Stimulated activated CD8-positive, alpha-beta memory T cell treated with anti-CD3 and anti-CD28 coated beads, Interleukin-12 subunit alpha, Interleukin-12 subunit beta, amount 100 ng/mL, for 4 hours (primary cell): ENCODE results near the gene OTULINL.

Experiments
- DNase-seq: peaks from one replicate; pipeline ENCODE4 v3.0.0-alpha.2; 2020; ENCODE audit warnings: low read depth

Gene OTULINL

DNA sequence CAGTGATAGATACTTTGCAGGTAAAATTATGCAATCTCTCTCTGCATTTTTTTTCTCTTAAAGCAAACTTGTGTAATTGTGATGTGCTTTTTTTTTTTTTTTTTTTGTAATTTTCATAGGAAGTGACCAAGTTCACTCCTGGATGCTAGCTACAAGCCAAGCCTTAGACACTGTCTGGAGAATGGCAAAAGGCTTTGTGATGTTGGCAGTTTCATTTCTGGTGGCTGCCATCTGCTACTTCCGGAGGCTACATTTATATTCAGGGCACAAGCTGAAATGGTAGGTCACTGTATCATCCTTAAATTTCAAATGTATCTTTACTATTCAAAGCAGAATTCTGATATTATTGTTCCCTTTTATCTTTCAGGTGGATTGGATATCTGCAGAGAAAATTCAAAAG lies 19.3 kb downstream of the OTULINL start:
- no peak for DNase-seq

DNA sequence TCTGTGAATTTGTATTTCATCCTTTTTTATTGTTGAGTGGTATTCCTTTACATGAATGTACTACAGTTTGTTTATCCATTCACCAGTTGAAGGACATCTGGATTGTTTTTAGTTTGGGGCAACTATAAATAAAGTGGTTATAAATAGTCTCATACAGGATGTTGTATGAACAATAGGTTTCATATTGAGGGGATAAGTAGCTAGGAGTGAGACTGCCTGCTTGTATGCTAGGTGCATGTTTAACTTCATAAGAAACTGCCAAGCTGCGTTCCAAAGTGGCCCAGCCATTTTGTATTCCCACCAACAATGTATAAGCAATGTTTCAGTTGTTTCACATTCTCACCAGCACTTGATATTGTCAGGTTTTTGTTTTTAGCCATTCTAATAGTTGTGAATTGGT lies 21.5 kb downstream of the OTULINL start:
- no peak for DNase-seq

DNA sequence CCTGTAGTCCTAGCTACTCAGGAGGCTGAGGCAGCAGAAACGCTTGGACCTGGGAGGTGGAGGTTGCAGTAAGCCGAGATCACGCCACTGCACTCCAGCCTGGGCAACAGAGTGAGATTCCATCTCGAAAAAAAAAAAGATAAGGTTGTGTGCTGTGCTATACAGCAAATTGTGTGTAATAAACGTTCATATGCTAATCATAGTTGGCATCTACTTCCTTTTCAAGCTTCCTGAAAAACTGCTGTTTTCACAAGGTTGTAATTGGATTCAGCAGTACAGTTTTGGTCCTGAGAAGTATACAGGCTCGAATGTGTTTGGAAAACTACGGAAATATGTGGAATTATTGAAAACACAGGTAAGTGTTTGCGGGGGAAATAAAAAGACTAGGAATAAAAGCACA lies 25.5 kb downstream of the OTULINL start:
- DNase-seq = no peak

GRCh38 chr5:14608169-14608568 lies 26.6 kb downstream of the OTULINL start:
- DNase-seq = no peak

DNA sequence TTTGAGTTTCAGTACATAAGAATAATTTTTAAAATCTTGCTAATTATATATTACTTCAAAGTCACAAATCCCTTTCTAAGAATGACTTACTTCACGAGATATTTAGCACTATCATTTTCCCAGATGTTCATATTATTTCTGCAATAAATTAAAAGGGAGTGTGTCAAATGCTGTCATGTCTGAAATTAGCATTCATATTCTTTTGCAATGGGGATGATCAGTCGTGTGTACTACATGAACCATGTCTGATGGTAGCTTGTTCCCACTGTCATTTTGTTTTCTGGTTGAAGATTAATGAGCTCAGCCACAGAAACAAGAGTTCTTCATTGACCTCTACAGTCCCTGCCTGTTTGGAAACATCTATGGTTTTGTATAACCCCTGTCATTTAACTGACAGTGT lies 30.1 kb downstream of the OTULINL start:
- DNase-seq = no peak

DNA sequence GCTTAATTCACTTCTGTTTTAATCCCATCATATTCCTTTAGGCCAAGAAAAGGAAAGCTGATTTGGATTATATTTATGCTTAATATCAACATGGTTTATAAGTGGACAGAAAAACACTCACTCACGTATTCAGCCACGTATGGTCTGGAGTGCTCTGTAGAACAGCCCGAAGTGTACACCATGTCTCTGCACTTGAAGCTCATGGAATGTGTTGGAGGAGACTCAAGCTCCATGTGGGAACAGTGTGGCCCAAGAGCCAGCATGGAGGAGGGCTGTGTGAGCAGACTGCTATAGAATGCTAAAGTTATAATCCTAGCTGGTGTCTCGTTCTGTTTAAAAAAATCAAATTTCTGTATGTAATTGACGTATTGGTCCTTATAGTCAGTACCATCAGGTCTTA lies 32.9 kb downstream of the OTULINL start:
- DNase-seq = no peak

DNA sequence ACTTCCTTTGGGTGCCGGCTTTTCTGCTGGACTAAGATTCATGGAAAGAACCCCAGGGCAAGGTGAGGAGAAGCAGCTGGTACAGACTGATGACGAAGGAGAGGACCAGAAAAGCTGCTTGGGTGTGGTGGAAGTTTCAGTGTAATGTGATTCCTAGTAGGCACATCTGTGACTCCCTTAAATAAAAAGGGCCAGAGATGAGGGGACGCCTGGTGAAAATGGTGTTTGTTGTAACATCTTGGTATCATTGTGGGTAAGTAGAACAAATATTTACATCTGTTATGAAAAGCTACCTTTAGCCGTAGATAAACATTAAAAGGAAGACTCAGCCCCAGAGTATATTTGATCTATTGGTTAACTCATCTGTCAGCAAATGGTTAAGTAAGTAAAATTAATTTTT lies 33.8 kb downstream of the OTULINL start:
- no peak for DNase-seq

DNA sequence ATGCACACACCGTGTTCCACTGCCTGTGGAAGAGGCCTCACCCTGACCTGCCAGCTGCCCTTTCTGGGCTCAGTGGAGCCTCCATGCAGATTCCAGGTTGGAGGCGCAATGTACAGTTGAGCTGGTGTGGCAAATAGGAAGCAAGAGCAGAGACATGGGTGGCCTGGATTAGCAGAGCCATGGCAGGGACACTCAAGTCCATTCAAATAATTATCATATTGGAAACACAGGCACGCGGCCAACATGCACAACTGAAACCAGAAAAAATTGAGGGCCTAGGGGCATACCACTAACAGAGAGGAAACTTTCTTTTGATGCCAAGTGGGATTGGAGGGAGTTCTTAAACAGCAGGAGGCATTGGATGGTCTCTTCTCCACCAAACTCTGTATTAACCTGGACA lies 35.8 kb downstream of the OTULINL start:
- no peak for DNase-seq

DNA sequence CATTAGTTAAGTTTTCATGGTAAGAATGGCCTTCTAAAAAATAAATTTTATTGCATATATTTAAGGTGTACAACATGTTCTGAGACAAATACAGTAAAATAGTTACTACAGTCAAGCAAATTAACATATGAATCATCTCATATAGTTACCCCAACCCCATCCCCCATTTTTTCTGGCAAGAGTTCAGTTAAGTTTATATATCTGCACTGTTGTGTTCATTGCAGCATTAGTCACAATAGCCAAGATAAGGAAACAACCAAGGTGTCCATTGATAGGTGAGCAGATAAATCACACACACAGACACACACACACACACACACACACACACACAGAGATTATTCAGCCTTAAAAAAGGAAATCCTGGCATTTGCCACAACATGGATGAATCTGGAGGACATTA lies 45.7 kb downstream of the OTULINL start:
- no peak for DNase-seq

GRCh38 chr5:14628346-14628745 lies 46.8 kb downstream of the OTULINL start:
- no peak for DNase-seq

- no peak for DNase-seq
Observed at GRCh38 chr5:14630671-14631070, 49.1 kb downstream of the OTULINL start.

DNA sequence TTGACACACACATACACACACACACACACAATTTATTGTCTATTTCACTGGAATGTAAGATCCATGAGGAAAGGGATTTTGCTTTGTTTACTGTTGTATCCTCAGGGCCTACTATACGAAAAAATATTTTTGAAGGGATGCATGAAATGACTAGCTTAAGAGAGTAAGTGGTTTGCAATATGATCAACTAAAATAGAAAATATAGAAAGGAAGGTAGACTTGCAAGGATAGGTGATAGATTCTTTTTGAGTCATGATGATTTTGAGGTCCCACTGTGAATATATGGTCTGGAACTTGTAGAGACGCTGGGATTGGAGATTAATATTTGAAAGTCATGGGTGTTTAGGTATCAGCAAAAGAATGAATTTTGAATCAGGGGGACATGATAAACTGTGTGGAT lies 54.1 kb downstream of the OTULINL start:
- no peak for DNase-seq

GRCh38 chr5:14640765-14641164 lies 59.2 kb downstream of the OTULINL start:
- DNase-seq = no peak

DNA sequence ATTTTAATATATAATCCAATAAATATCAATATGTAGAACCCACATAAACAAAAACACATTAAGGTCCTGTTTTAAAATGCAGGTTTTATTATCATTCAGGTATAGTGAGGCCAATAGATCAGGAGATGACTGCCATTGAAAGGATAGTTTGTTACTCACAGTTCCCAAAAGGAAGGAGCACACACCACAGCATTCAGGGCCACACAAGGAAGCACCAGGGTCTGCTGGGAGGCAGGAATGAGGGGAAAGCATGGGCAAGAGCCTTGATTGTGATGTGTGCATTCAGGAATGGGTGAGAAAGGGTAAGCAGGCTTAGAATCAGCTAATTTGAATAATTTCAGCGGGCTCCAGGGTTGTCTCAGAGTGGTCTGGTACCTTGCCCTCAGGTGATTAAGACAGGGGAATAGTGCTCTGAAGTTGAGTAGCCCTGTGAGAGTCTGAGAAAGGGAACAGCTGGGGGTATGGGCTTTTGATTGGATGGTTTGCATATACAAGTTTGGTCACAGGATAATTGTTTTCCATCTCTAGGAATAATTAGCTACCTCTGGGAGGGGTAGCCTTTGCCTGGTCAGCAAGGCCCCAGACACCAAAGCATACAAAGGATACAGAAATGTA lies 63.1 kb downstream of the OTULINL start:
- DNase-seq = no peak

DNA sequence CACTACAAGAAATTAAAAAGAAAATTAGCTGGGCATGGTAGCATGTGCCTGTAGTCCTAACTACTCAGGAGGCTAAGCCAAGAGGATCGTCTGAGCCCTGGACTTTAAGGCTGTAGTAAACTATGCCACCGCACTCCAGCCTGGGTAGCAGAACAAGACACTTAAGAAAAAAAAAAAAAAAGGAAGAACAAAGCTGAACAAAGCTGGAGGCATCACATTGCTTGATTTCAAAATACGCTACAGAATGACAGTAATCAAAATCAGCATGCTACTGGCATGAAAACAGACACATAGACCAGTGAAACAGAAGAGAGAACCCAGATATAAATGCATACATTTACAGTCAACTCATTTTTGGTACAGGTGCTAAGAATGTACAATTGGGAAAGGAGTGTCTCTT lies 68.5 kb downstream of the OTULINL start:
- no peak for DNase-seq

DNA sequence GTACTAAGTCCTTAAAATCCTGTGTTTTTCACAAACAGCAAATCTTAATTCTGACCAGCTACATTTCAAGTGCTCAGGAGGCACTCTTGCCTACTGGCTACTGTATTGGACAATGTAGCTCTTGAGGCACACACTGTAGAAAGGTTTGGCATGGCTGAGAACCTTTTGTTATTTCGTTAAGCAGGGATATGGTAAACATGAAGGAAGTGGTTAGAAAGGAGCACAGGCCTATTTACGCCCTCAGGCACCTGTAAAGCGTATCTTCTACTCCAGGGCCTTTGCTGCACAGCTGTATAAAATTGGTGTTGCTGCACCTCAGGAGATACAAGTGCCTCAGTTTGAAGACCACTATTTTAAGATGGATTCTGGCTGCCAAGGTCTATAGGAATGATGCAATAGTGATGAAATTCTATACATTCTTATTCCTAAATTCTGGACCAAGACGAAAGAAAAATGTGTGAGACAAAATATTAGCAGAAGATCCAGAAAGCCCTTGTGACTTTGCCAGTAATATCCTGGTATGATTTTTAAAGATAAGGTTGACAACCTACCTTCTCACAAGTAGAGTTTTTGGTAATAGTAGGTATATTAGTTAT lies 73.7 kb downstream of the OTULINL start:
- no peak for DNase-seq

DNA sequence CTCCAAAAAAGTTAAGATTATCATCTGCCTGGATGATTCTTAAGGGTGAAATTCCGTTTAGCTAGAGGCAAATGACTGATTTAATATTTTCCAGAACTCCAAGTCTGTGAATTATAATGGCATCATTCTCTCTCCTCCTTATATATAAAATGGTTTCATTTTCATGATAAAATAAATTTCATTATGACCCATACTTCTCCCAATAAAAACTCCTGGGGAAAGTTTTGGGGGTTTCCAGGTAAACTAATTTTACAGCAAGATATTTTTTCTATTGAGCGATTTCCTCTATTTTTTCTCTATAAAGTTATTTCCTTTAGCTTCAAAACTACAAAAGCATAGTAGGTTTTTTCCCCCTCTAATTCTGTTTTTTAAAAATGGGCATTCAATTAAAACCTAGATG lies 75.3 kb downstream of the OTULINL start:
- no peak for DNase-seq

DNA sequence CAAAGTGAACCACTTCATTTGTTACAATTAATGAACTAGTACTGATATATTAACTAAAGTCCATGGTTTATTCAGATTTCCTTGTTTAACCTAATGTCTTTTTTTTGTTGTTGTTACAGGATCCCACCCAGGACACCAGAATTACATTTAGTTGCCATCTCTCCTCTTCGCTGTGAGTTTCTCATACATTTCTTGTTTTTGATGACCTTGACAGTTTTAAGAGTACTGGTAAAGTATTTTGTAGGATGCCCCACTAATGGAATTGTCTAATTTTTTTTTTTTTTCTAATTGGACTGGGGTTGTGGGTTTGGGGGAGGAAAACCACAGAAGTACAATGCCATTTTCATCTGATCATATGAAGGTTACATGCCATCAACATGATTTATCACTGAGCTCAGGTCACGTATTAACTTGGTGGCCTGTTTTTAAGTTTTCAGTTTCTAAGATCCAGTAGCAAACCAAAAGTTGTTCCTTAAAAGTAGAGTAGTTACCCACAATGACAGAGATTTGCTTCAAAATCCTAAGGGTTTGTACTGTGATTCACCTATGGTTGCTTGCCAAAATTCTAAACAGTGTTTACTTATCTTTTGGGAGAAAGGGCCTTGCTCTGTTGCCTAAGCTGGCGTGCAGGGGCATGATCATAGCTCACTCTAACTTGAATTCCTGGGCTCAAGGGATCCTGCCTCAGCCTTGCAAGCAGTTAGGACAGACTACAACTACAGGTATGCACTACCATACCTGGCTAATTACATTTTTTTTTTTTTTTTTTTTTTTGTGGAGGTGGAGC lies 78.4 kb downstream of the OTULINL start:
- DNase-seq = no peak

DNA sequence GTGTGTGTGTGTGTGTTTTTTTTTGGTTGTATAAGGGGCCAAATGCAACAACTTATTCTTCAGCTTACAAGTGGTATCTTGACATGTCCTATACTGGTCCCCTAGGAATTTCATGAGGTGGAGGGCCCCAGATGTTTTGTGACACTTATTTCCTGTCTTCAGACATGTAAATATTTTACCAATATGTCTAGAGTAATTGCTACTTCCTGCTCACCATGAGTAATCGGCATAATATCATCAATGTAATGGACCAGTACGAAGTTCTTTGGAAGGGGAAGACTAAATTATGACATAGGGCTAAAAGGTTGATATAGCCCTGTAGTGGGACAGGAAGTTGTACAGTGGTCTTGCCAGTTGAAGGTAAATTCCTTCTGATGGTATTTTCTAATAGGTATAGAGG lies 79.2 kb downstream of the OTULINL start:
- DNase-seq = no peak
